Epithelial cell of esophagus (primary cell): ENCODE measurements around the gene DNAJB11.
"Not testable (repeated sequence)": the region's sequence is repeated elsewhere in the genome, so short reads cannot be mapped to it uniquely, and the experiment has no call there.

Experiments used
- DNase-seq: peaks from one replicate; pipeline ENCODE4 v3.0.0; 2010; ENCODE audit warnings: low read depth
- H3K4me3 ChIP-seq: 2 replicates; pipeline ENCODE4 v1.5.1; 2011; ENCODE audit warnings: mild to moderate bottlenecking, low read length, control low read depth
- TF ChIP-seq, protein P1 (sequence below): IDR thresholded peaks from 2 replicates; pipeline ENCODE4 v1.5.1; 2011; ENCODE audit warnings: low read depth, mild to moderate bottlenecking, low read length, control low read depth, inconsistent platforms; ENCODE audit not compliant: insufficient read depth; ENCODE audit errors: missing control alignments

Gene DNAJB11

DNA sequence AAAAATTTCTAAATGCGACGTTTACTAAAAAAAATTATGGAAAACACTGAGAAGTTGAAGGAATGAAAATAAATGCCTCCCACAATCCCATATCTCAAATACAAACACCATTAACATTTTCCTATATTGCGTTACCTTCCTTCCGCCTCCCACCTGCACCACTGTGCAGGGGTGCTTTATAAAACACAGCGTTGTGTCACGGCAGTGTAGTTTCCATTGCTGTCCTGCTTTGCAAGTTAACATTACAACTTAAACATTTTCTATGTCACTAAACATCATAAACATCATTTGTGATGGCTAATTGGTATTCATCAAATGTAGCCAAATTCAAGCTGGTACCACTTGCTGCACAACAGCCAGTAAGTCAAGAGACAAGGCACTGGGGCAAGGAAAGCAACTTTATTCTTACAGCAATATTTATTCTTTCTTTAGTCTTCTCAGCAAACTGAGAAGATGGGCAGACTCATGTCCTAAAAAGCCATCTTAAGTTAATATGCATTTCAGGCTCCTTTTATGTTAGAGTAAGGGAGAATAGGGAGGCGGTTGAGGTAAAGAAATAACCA lies 57.4 kb downstream of the DNAJB11 start:
- H3K4me3 ChIP-seq: no peak overlapping the region
- no peak for DNase-seq
- TF ChIP-seq, protein P1, sequence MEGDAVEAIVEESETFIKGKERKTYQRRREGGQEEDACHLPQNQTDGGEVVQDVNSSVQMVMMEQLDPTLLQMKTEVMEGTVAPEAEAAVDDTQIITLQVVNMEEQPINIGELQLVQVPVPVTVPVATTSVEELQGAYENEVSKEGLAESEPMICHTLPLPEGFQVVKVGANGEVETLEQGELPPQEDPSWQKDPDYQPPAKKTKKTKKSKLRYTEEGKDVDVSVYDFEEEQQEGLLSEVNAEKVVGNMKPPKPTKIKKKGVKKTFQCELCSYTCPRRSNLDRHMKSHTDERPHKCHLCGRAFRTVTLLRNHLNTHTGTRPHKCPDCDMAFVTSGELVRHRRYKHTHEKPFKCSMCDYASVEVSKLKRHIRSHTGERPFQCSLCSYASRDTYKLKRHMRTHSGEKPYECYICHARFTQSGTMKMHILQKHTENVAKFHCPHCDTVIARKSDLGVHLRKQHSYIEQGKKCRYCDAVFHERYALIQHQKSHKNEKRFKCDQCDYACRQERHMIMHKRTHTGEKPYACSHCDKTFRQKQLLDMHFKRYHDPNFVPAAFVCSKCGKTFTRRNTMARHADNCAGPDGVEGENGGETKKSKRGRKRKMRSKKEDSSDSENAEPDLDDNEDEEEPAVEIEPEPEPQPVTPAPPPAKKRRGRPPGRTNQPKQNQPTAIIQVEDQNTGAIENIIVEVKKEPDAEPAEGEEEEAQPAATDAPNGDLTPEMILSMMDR: no peak

DNA sequence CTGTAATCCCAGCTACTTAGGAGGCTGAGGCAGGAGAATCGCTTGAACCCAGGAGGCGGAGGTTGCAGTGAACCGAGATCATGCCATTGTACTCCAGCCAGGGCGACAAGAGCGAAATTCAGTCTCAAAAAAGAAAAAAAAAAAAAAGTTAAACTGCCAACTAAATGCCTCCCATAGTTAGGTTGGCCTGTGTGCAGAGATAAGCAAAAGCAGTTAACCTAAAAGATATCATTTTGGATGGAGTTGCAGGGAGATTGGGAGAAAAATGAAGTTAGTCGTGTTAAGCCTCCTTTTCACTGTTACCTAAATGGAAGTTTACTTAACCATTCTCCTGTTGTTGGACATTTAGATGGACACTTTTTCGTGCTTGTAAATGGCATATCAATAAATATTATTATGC lies 58.2 kb downstream of the DNAJB11 start:
- DNase-seq: no peak
- H3K4me3 ChIP-seq: no peak overlapping the region
- TF ChIP-seq, protein P1: no peak

DNA sequence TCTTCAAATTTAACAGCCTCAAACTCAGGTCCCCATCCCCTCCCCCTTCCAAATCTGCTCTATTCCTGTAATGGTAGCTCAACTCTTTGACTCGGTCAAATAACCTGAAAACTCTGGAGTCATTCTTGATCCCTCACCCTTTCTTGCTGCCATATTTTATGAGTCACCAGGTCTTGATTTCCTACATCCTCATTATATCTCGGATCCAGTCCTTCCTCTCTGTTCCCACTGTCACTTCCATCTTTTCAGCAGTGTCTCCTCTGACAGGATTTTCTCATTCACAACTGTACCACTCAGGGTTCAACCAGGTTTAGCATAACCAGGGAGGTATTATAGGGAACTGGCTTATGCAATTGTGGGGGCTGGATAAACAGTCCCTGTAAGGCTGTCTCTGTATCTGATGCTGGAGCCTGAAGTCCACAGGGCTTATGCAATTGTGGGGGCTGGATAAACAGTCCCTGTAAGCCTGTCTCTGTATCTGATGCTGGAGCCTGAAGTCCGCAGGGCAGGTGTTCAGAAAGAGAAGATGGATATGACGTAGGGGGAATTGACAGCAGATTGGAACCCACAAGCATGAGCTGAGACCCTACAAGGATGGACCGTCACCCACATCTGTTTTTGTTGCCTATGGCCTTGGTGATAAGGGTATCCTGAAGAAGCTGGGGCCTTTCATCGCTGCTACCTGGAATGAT lies 60.6 kb downstream of the DNAJB11 start:
- TF ChIP-seq, protein P1: no peak
- H3K4me3 ChIP-seq: no peak overlapping the region
- no peak for DNase-seq

DNA sequence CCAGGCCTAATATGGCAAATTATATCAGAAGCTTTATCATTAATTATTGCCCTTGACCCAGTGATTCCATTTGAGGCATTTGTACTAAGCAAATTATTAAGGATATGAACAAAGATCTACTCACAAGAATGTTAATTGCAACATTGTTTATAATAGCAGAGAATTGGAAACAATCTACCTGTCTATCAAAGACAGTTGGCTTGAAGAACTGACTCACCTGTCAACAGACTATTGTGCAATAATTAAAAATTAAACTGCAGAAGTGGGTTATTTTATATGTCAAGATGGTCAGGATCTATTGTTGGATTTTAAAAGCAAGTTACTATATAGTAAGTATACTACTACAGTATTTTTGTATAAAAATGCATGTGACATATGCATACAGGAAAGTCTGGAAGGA lies 63.0 kb downstream of the DNAJB11 start:
- no peak overlapping the region for H3K4me3 ChIP-seq
- DNase-seq: peak; percentile 65
- TF ChIP-seq, protein P1: no peak

DNA sequence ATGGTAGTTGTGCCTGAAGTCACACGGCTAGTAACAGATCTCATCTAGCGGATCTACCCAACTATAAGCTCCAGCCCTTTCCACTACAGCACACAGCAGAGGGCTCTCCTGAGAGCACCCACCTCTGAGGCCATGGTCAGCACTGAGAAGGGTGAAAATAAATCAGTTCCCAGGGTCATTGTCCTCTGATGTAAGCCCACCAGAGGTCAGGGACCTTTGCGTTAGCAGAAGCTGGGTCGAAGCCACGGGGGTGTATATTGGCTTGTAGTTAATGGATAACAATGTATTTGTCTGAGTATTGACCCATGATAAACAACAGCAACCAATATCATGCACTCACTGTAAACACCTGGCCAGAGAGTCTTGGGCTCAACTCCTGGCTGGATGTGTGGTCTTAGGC lies 63.7 kb downstream of the DNAJB11 start:
- H3K4me3 ChIP-seq, DNase-seq: not testable (repeated sequence)
